HG03103 (cell line): ENCODE results near the gene ZNF385B.

Experiments used
- ATAC-seq: cut with Tn5 transposase; IDR thresholded peaks from one replicate; pipeline ENCODE4 v1.9.1; 2021; ENCODE audit warnings: low read depth; ENCODE audit not compliant: unreplicated experiment

Gene ZNF385B

GRCh38 chr2:179429060-179429471 lies 432.3 kb downstream of the ZNF385B start:
- no peak for ATAC-seq

GRCh38 chr2:179428649-179429048 lies 432.8 kb downstream of the ZNF385B start:
- no peak for ATAC-seq

- no peak for ATAC-seq
Observed at GRCh38 chr2:179427065-179427464, 434.3 kb downstream of the ZNF385B start.

- no peak for ATAC-seq
Observed at GRCh38 chr2:179424571-179424970, 436.8 kb downstream of the ZNF385B start.

GRCh38 chr2:179422037-179422643 lies 439.3 kb downstream of the ZNF385B start:
- peak; percentile 84 for ATAC-seq

- no peak for ATAC-seq
Observed at GRCh38 chr2:179417436-179417949, 443.9 kb downstream of the ZNF385B start.

- no peak for ATAC-seq
Observed at GRCh38 chr2:179412112-179412511, 449.3 kb downstream of the ZNF385B start.

- ATAC-seq = peak; percentile 84
Observed at GRCh38 chr2:179410552-179411356, 450.7 kb downstream of the ZNF385B start.

- no peak for ATAC-seq
Observed at GRCh38 chr2:179403624-179404023, 457.8 kb downstream of the ZNF385B start.

GRCh38 chr2:179393481-179393880 lies 467.9 kb downstream of the ZNF385B start:
- ATAC-seq = no peak
